ENCODE results near the gene MLN.

DNA sequence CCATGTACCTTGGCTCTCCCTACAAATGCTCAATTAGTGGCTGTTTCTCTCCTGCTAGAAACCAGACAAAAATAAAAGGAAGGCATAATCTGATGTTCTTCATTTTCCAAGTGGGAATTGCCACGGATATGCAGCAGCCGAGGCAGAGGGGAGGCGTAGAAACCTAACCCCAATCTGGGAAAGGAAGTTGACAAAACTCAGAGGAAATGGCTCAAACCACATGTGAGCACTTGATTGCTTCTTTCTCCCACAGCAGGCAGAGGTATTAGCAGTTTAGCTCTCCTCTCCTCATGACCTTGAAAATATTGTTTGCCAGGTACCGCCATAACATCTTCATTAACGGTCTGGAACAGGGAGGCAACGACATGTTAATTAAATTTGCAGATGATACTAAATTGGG lies 3.8 kb upstream of the MLN start:
- TF ChIP-seq EZH2 (IDR thresholded peaks at IDR 0.05; ENCODE audit: borderline replicate concordance, low read depth, low read length, severe bottlenecking) = no peak
- TF ChIP-seq, protein P1, sequence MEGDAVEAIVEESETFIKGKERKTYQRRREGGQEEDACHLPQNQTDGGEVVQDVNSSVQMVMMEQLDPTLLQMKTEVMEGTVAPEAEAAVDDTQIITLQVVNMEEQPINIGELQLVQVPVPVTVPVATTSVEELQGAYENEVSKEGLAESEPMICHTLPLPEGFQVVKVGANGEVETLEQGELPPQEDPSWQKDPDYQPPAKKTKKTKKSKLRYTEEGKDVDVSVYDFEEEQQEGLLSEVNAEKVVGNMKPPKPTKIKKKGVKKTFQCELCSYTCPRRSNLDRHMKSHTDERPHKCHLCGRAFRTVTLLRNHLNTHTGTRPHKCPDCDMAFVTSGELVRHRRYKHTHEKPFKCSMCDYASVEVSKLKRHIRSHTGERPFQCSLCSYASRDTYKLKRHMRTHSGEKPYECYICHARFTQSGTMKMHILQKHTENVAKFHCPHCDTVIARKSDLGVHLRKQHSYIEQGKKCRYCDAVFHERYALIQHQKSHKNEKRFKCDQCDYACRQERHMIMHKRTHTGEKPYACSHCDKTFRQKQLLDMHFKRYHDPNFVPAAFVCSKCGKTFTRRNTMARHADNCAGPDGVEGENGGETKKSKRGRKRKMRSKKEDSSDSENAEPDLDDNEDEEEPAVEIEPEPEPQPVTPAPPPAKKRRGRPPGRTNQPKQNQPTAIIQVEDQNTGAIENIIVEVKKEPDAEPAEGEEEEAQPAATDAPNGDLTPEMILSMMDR (IDR thresholded peaks at IDR 0.05; ENCODE audit: borderline replicate concordance, extremely low read depth, low read length, poor library complexity, severe bottlenecking) = no peak

Measured in DND-41 (cell line).